H1 (cell line): ENCODE measurements around the gene BCAS1. TPM values are rescaled to one million over a fixed set of nuclear protein-coding genes. Genes with fewer than 3 reads are reported as not detected.

Experiments used
- CTCF ChIA-PET: fragments of 300-600 bp; sonication (Branson Sonifier 250); formaldehyde crosslinking; loops from one replicate; lab custom pipeline; 2021; ENCODE audit not compliant: partially characterized antibody; lab: Charles Lee
- POLR2A ChIA-PET: fragments of 300-600 bp; sonication (Branson Sonifier 250); formaldehyde crosslinking; loops from one replicate; lab custom pipeline; 2021; ENCODE audit warnings: inconsistent platforms; ENCODE audit not compliant: partially characterized antibody; lab: Charles Lee
- DNase-seq, 2 experiments: peaks; one replicate each; pipeline versions ENCODE4 v3.0.0 to v3.0.0-alpha.2; 2010 to 2022; ENCODE audit warnings: low spot score in 2 of 2, low read depth in 1 of 2, mixed read lengths in 1 of 2
- FAIRE-seq: peaks from 2 replicates; lab custom pipeline; 2011; peaks lifted over from hg19 to GRCh38; lab: Jason Lieb, UNC
- H2AFZ ChIP-seq: 2 replicates; pipeline ENCODE4 v1.8.1; 2012; ENCODE audit warnings: low read length, inconsistent platforms
- H2AK5ac ChIP-seq: 2 replicates; pipeline ENCODE4 v1.6.1; 2013; ENCODE audit warnings: low read depth, low read length
- H2BK120ac ChIP-seq: replicated peaks from 2 replicates; pipeline ENCODE3; 2013; ENCODE audit warnings: low read depth, low read length, inconsistent platforms
- H2BK12ac ChIP-seq: 2 replicates; pipeline ENCODE4 v1.6.1; 2013; ENCODE audit warnings: low read depth, low read length
- H2BK15ac ChIP-seq: 2 replicates; pipeline ENCODE4 v1.6.1; 2013; ENCODE audit warnings: low read length
- H2BK20ac ChIP-seq: 2 replicates; pipeline ENCODE4 v1.6.1; 2013; ENCODE audit warnings: low read length
- H2BK5ac ChIP-seq: 2 replicates; pipeline ENCODE4 v1.6.1; 2013; ENCODE audit warnings: low read depth, low read length
- H3K14ac ChIP-seq: 2 replicates; pipeline ENCODE4 v1.6.1; 2013; ENCODE audit warnings: inconsistent platforms; ENCODE audit not compliant: insufficient read length
- H3K18ac ChIP-seq: 2 replicates; pipeline ENCODE4 v1.6.1; 2013; ENCODE audit warnings: low read length; ENCODE audit errors: extremely low read depth
- H3K23ac ChIP-seq: 2 replicates; pipeline ENCODE4 v1.6.1; 2013; ENCODE audit warnings: inconsistent platforms; ENCODE audit not compliant: insufficient read length
- H3K23me2 ChIP-seq: 2 replicates; pipeline ENCODE4 v1.6.1; 2013; ENCODE audit warnings: low read depth, low read length
- H3K27ac ChIP-seq: 2 replicates; pipeline ENCODE4 v1.6.1; 2011; ENCODE audit warnings: low read depth, low read length, inconsistent platforms
- H3K27me3 ChIP-seq, 4 experiments: replicated peaks in 1 of 4; 1 replicate in 1 of 4; 2 replicates in 3 of 4; pipeline versions ENCODE4 v1.6.1 to v1.8.1; 2011 to 2013; ENCODE audit warnings: low read length in 3 of 4, mild to moderate bottlenecking in 3 of 4, inconsistent platforms in 2 of 4, mixed read lengths in 2 of 4, moderate library complexity in 1 of 4; ENCODE audit not compliant: control insufficient read depth in 3 of 4, insufficient read depth in 3 of 4; ENCODE audit errors: extremely low read depth in 1 of 4
- H3K36me3 ChIP-seq, 4 experiments: 2 replicates each; pipeline versions ENCODE4 v1.6.1 to v1.8.1; 2011 to 2013; ENCODE audit warnings: mild to moderate bottlenecking in 4 of 4, low read length in 3 of 4, moderate library complexity in 2 of 4, control low read depth in 1 of 4, inconsistent platforms in 1 of 4; ENCODE audit not compliant: insufficient read depth in 4 of 4, control insufficient read depth in 2 of 4
- H3K4ac ChIP-seq: replicated peaks from 2 replicates; pipeline ENCODE3; 2013; ENCODE audit warnings: low read length, low read depth, mixed read lengths, inconsistent platforms; ENCODE audit not compliant: insufficient read length
- H3K4me1 ChIP-seq, 4 experiments: replicated peaks in 1 of 4; 1 replicate in 1 of 4; 2 replicates in 3 of 4; pipeline versions ENCODE4 v1.6.1 to v1.8.1; 2011 to 2013; ENCODE audit warnings: low read length in 3 of 4, inconsistent platforms in 2 of 4, mixed read lengths in 1 of 4; ENCODE audit not compliant: insufficient read depth in 4 of 4, control insufficient read depth in 3 of 4
- H3K4me2 ChIP-seq, 2 experiments: 2 replicates each; pipeline versions ENCODE4 v1.6.1 to v1.8.1; 2011 to 2013; ENCODE audit warnings: low read depth in 2 of 2, low read length in 2 of 2, control low read depth in 1 of 2, inconsistent platforms in 1 of 2, mild to moderate bottlenecking in 1 of 2; ENCODE audit not compliant: insufficient read depth in 1 of 2
- H3K4me3 ChIP-seq, 4 experiments: fragments of 200-600, 300-600 bp in 1 of 4; sonication (generic), shearing (Covaris generic), sonication (Bioruptor Twin) in 1 of 4; 2 replicates each; pipeline versions ENCODE4 v1.5.1 to v1.8.1; 2011 to 2016; ENCODE audit warnings: low read length in 4 of 4, low read depth in 3 of 4, control low read depth in 2 of 4, inconsistent platforms in 2 of 4, mild to moderate bottlenecking in 2 of 4, mixed read lengths in 1 of 4, moderate library complexity in 1 of 4; ENCODE audit not compliant: insufficient read depth in 2 of 4; ENCODE audit errors: extremely low read depth in 1 of 4
- H3K56ac ChIP-seq: replicated peaks from 2 replicates; pipeline ENCODE3; 2013; ENCODE audit warnings: low read depth, mild to moderate bottlenecking, mixed read lengths, low read length, inconsistent platforms; ENCODE audit not compliant: insufficient read length
- H3K79me1 ChIP-seq: 2 replicates; pipeline ENCODE4 v1.6.1; 2013; ENCODE audit warnings: low read depth, low read length, control low read depth
- H3K79me2 ChIP-seq, 2 experiments: 2 replicates each; pipeline versions ENCODE4 v1.6.1 to v1.8.1; 2012 to 2013; ENCODE audit warnings: low read length in 2 of 2, mild to moderate bottlenecking in 2 of 2, inconsistent platforms in 1 of 2; ENCODE audit not compliant: insufficient read depth in 2 of 2, control insufficient read depth in 1 of 2
- H3K9ac ChIP-seq, 4 experiments: replicated peaks in 1 of 4; 1 replicate in 1 of 4; 2 replicates in 3 of 4; pipeline versions ENCODE4 v1.6.1 to v1.8.1; 2011 to 2013; ENCODE audit warnings: low read depth in 3 of 4, low read length in 3 of 4, control low read depth in 2 of 4, mild to moderate bottlenecking in 2 of 4, moderate library complexity in 2 of 4, inconsistent platforms in 1 of 4; ENCODE audit errors: extremely low read depth in 1 of 4
- H3K9me3 ChIP-seq, 2 experiments: 2 replicates each; pipeline versions ENCODE4 v1.6.1 to v1.8.1; 2012 to 2013; ENCODE audit warnings: mild to moderate bottlenecking in 2 of 2, moderate library complexity in 2 of 2, control low read depth in 1 of 2, inconsistent platforms in 1 of 2, low read depth in 1 of 2, low read length in 1 of 2, mixed read lengths in 1 of 2; ENCODE audit not compliant: insufficient read depth in 2 of 2
- H4K20me1 ChIP-seq, 2 experiments: replicated peaks in 1 of 2; 2 replicates each; pipeline versions ENCODE3 to v1.8.1; 2011 to 2013; ENCODE audit warnings: inconsistent platforms in 2 of 2, low read length in 2 of 2, mild to moderate bottlenecking in 1 of 2; ENCODE audit not compliant: insufficient read depth in 2 of 2, control insufficient read depth in 1 of 2
- H4K5ac ChIP-seq: 2 replicates; pipeline ENCODE4 v1.6.1; 2013; ENCODE audit warnings: low read length, low read depth, mixed read lengths, inconsistent platforms; ENCODE audit not compliant: insufficient read length
- H4K8ac ChIP-seq: 2 replicates; pipeline ENCODE4 v1.8.0; 2013; ENCODE audit warnings: mild to moderate bottlenecking, moderate library complexity, low read length, inconsistent platforms; ENCODE audit not compliant: insufficient read depth; ENCODE audit errors: extremely low read depth
- H4K91ac ChIP-seq: replicated peaks from 2 replicates; pipeline ENCODE3; 2013; ENCODE audit warnings: low read length, mixed read lengths, inconsistent platforms; ENCODE audit not compliant: insufficient read length
- BCL11A ChIP-seq, 2 experiments: IDR thresholded peaks; one replicate each; pipeline ENCODE4 v1.6.1; 2011; ENCODE audit warnings: low read depth in 2 of 2, low read length in 2 of 2, mild to moderate bottlenecking in 2 of 2
- CBX8 ChIP-seq: fragments of 300-800, 300-1000 bp; sonication (generic); IDR thresholded peaks from 2 replicates; pipeline ENCODE4 v1.7.1; 2016; ENCODE audit warnings: low read depth, low read length, borderline replicate concordance
- CHD1 ChIP-seq: IDR thresholded peaks from 2 replicates; pipeline ENCODE4 v1.6.1; 2012; ENCODE audit warnings: low read depth, low read length, improper control_type of control experiment
- EP300 ChIP-seq, 2 experiments: IDR thresholded peaks; 1 replicate in 1 of 2; 2 replicates in 1 of 2; pipeline ENCODE4 v1.6.1; 2011 to 2012; ENCODE audit warnings: low read depth in 2 of 2, low read length in 2 of 2, mild to moderate bottlenecking in 2 of 2, borderline replicate concordance in 1 of 2, inconsistent platforms in 1 of 2, moderate library complexity in 1 of 2
- GTF2F1 ChIP-seq: IDR thresholded peaks from 2 replicates; pipeline ENCODE4 v1.6.1; 2012; ENCODE audit warnings: low read depth, low read length, improper control_type of control experiment, borderline replicate concordance
- HDAC6 ChIP-seq: IDR thresholded peaks from one replicate; pipeline ENCODE4 v1.7.1; 2012; ENCODE audit warnings: low read depth, mild to moderate bottlenecking, inconsistent platforms, low read length, moderate library complexity
- RNF2 ChIP-seq: fragments of 200-900, 300-1000 bp; sonication (generic); IDR thresholded peaks from 2 replicates; pipeline ENCODE4 v1.7.1; 2016; ENCODE audit warnings: borderline replicate concordance, low read depth, mild to moderate bottlenecking, antibody characterized with exemption, low read length; ENCODE audit not compliant: poor library complexity, severe bottlenecking; ENCODE audit errors: missing control alignments
- SIN3A ChIP-seq, 2 experiments: IDR thresholded peaks in 1 of 2; conservative IDR thresholded peaks in 1 of 2; 2 replicates each; pipeline ENCODE4 v1.6.1; 2011 to 2012; ENCODE audit warnings: low read length in 2 of 2, improper control_type of control experiment in 1 of 2, low read depth in 1 of 2, mild to moderate bottlenecking in 1 of 2
- TAF1 ChIP-seq: IDR thresholded peaks from 2 replicates; pipeline ENCODE4 v1.6.1; 2011; ENCODE audit warnings: mild to moderate bottlenecking, low read depth, low read length
- YY1 ChIP-seq: IDR thresholded peaks from 2 replicates; pipeline ENCODE4 v1.6.1; 2011; ENCODE audit warnings: low read depth, mild to moderate bottlenecking, low read length
- WGBS, 2 experiments: shearing (Covaris generic) in 1 of 2; methylation state at CpG; one replicate each; pipeline versions ENCODE4 v1.1.6 to v1.1.7; 2013 to 2015; ENCODE audit warnings: low lambda C conversion rate in 2 of 2, mixed read lengths in 2 of 2, inconsistent platforms in 1 of 2, low coverage in 1 of 2, missing lambda C conversion rate in 1 of 2; ENCODE audit not compliant: insufficient replicate concordance in 2 of 2, insufficient coverage in 1 of 2, insufficient read length in 1 of 2; ENCODE audit errors: extremely low coverage in 1 of 2, missing lambda C conversion rate in 1 of 2; 5-methylcytosine and 5-hydroxymethylcytosine counted together
- polyA plus RNA-seq, 7 experiments: library from polyadenylated mRNA; depleted of rRNA in 3 of 7; stranded (reverse) in 5 of 7; unstranded in 2 of 7; fragments of >200 nt in 5 of 7; fragments of 200-250 nt in 2 of 7; gene quantifications; 1 replicate in 5 of 7; 2 replicates in 1 of 7; 4 replicates in 1 of 7; pipeline versions ENCODE4 v1.2.1 to v1.2.3, GENCODE V29; 2011 to 2013; ENCODE audit warnings: missing spikeins in 2 of 7, mixed read lengths in 2 of 7
- total RNA-seq: library from RNA; stranded (reverse); fragmentation: NEBNext Ultra II Directional; extraction: Animal tissue kit (Norgen Biotek cat#: 25700); gene quantifications from 2 replicates; pipeline ENCODE4 v1.2.1, GENCODE V29; 2021

Gene BCAS1
- total and polyA plus RNA-seq, 2 of the 8 experiments (the other 6 are each of a cell fraction or from before 2014, with no cell fraction given), result 0.06 to 0.19 TPM

DNA sequence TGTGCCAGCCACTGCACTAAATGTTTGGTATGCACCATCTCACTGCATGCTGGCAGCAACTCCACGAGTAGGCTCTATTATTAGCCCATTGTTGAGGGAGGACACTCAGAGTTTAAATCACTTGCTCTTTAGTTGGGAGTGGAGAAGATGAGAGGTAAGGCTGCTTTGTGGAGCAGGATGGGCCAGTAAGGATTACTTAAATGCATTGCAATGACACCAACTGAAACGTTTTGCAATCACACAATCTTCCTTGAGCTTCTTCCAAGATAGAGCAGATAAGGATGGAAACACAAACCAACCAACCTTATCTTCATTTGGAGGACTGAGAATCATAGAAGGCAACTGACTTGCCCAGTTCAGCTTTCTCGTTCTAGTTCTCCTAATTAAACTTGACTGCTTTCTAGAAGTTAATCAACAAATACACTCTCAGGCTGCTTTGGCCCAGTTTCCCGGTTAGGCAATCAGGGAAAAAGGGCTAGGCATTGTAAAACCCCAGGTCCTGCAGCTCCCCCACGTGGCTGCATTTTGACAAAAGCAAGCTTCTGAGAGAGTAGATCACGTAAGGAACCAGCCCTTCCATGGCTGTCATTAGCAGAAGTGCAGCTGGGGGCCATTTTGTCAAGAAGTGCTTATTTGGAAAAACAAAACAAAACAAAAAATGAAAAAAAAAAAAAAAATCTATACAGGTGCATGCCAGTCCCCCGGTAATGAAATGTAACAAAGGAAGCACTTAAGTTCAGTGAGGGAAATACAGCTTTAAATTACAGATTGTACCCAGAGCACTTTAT, 130.6 kb downstream of the BCAS1 start:
- Histone ChIP-seq H3K79me2 (no peaks in the 10 kb centered on the region), H2BK20ac (peak overlapping the region; percentile 91), H3K4me3 (peak overlapping the region in 2 of 4 experiments; percentile 13 to 48; a peak in 2 of 8 replicates), H2AK5ac (no peak overlapping the region), H3K18ac (peak overlapping the region; percentile 52), H2BK12ac (peak overlapping the region; percentile 95), H3K56ac (no peak overlapping the region), H3K79me1 (no peaks in the 10 kb centered on the region), H3K4me1 (peaks cover 6 to 25% (median 17%) of the 10 kb centered on the region in 4 experiments), H2BK120ac (peak overlapping the region; percentile 8), H3K36me3 (no peaks in the 10 kb centered on the region), H3K27ac (peak overlapping the region; percentile 35), H3K4ac (peak overlapping the region; percentile 10), H2AFZ (peak overlapping the region; percentile 92), H3K23me2 (no peaks in the 10 kb centered on the region), H3K9ac (peak overlapping the region in 1 of 4 experiments; percentile 41; a peak in 1 of 7 replicates), H3K27me3 (no peaks in the 10 kb centered on the region), H4K8ac (no peak overlapping the region), H4K20me1 (no peaks in the 10 kb centered on the region), H2BK5ac (peak overlapping the region; percentile 76; the same call in 1 of the 2 replicates), H3K4me2 (peak overlapping the region; percentile 14 to 49; a peak in 3 of 4 replicates), H2BK15ac (peak overlapping the region; percentile 46; the same call in 1 of the 2 replicates), H4K91ac (peak overlapping the region; percentile 4), H3K14ac (no peak overlapping the region), H3K9me3 (no peaks in the 10 kb centered on the region), H4K5ac (peak overlapping the region; percentile 49), H3K23ac (no peak overlapping the region)
- CTCF ChIA-PET, result interaction anchor here (0.5 to 8.8 kb wide), 35 partner anchors 10 to 394 kb away, joined by 3 to 102 read pairs (median 4); no protein-coding TSS in a partner anchor
- 15% methylated on average over 7 of the region's 7 CpGs; no CpG with 5 or more reads in 1 of the 2 experiments for WGBS, 2 experiments
- POLR2A ChIA-PET, result interaction anchor here (0.6 to 1.6 kb wide), 6 partner anchors 25 to 374 kb away, joined by 3 to 4 read pairs (median 3); no protein-coding TSS in a partner anchor
- FAIRE-seq, result no peak
- DNase-seq, result peak; percentile 77 to 92
- TF ChIP-seq RNF2, result no peak
- 0 out of 2 replicates have a peak, but pooled peaks have one; percentile 20 for TF ChIP-seq TAF1
- TF ChIP-seq HDAC6, result no peak
- no peak for TF ChIP-seq CBX8
- TF ChIP-seq BCL11A (IDR thresholded peaks at IDR 0.05; ENCODE audit: low read depth in 2 of 2, low read length in 2 of 2), result no peak
- no peak for TF ChIP-seq EP300 (IDR thresholded peaks at IDR 0.05; ENCODE audit: borderline replicate concordance in 1 of 2, low read depth in 2 of 2, low read length in 2 of 2)
- peak in 1 of 2 experiments; percentile 80; a peak in 2 of 4 replicates for TF ChIP-seq SIN3A (conservative IDR thresholded peaks at IDR 0.05 in 1 of 2, IDR thresholded peaks at IDR 0.05 in 1 of 2; ENCODE audit: low read depth in 1 of 2, low read length in 2 of 2)
- TF ChIP-seq YY1, result peak; percentile 95
- no peak for TF ChIP-seq GTF2F1
- peak; percentile 76 for TF ChIP-seq CHD1
